K562 (cell line): ENCODE results near the gene FBRS. TPM values are rescaled to one million over a fixed set of nuclear protein-coding genes. Genes with fewer than 3 reads are reported as not detected.

Experiments used
- ARNT ChIP-seq, 2 experiments: fragments of 450-650 bp; IDR thresholded peaks; 2 replicates each; pipeline ENCODE4 v1.6.1; 2016; ENCODE audit warnings: mild to moderate bottlenecking in 1 of 2
- C11orf30 ChIP-seq: fragments of 450-650 bp; IDR thresholded peaks from 2 replicates; pipeline ENCODE4 v1.6.1; 2016; ENCODE audit warnings: low read depth, mild to moderate bottlenecking
- CBX3 ChIP-seq, 2 experiments: IDR thresholded peaks; 1 replicate in 1 of 2; 2 replicates in 1 of 2; pipeline ENCODE4 v1.6.1; 2012; ENCODE audit warnings: inconsistent platforms in 2 of 2, low read length in 2 of 2, borderline replicate concordance in 1 of 2, control low read depth in 1 of 2
- CREB5 ChIP-seq: fragments of 250-450 bp; sonication (Bioruptor Pico); IDR thresholded peaks from 2 replicates; pipeline ENCODE4 v1.5.0; 2020; ENCODE audit warnings: mild to moderate bottlenecking
- FOXA1 ChIP-seq: fragments of 450-650 bp; IDR thresholded peaks from 2 replicates; pipeline ENCODE4 v1.6.1; 2016; ENCODE audit warnings: mild to moderate bottlenecking, borderline replicate concordance
- GMEB1 ChIP-seq: fragments of 250-450 bp; sonication (Bioruptor Pico); IDR thresholded peaks from 2 replicates; pipeline ENCODE4 v1.4.0; 2020; ENCODE audit warnings: mild to moderate bottlenecking
- ILF3 ChIP-seq: fragments of 450-650 bp; IDR thresholded peaks from 2 replicates; pipeline ENCODE4 v1.6.1; 2018; ENCODE audit warnings: antibody characterized with exemption, mild to moderate bottlenecking, moderate library complexity, borderline replicate concordance
- LARP7 ChIP-seq: fragments of 450-650 bp; IDR thresholded peaks from 2 replicates; pipeline ENCODE4 v1.6.1; 2016
- MLLT1 ChIP-seq, 2 experiments: fragments of 450-650 bp; IDR thresholded peaks; 2 replicates each; pipeline ENCODE4 v1.6.1; 2016
- NKRF ChIP-seq: fragments of 450-650 bp; IDR thresholded peaks from 2 replicates; pipeline ENCODE4 v1.6.1; 2016; ENCODE audit warnings: borderline replicate concordance
- NRF1 ChIP-seq, 2 experiments: fragments of 450-650 bp; IDR thresholded peaks in 1 of 2; conservative IDR thresholded peaks in 1 of 2; 2 replicates each; pipeline ENCODE4 v1.6.1; 2014; ENCODE audit warnings: mild to moderate bottlenecking in 2 of 2
- PYGO2 ChIP-seq: fragments of 450-650 bp; IDR thresholded peaks from 2 replicates; pipeline ENCODE4 v1.6.1; 2016; ENCODE audit warnings: mild to moderate bottlenecking, missing genetic modification characterization, moderate library complexity, missing compliant biosample characterization
- RBBP5 ChIP-seq: fragments of 200-600 bp; sonication (generic); IDR thresholded peaks from 2 replicates; pipeline ENCODE4 v1.6.1; 2012; ENCODE audit warnings: borderline replicate concordance, mild to moderate bottlenecking, low read length, control low read depth, inconsistent platforms; ENCODE audit not compliant: insufficient read depth, poor library complexity, severe bottlenecking
- RFX7 ChIP-seq: fragments of 250-450 bp; sonication (Bioruptor Pico); IDR thresholded peaks from 2 replicates; pipeline ENCODE4 v1.5.1; 2021; ENCODE audit warnings: mild to moderate bottlenecking
- SUPT5H ChIP-seq: fragments of 450-650 bp; IDR thresholded peaks from 2 replicates; pipeline ENCODE4 v1.6.1; 2016
- YY1 ChIP-seq, 3 experiments: IDR thresholded peaks; 2 replicates each; pipeline ENCODE4 v1.6.1; 2011; ENCODE audit warnings: low read length in 2 of 3, mild to moderate bottlenecking in 2 of 3, moderate library complexity in 2 of 3, borderline replicate concordance in 1 of 3, control low read depth in 1 of 3, low read depth in 1 of 3; ENCODE audit not compliant: insufficient read depth in 3 of 3, insufficient replicate concordance in 2 of 3, control insufficient read depth in 1 of 3, insufficient read length in 1 of 3; ENCODE audit errors: extremely low read depth in 1 of 3
- ZFP30 ChIP-seq: fragments of 250-450 bp; sonication (Bioruptor Pico); IDR thresholded peaks from 2 replicates; pipeline ENCODE4 v1.8.0; 2022; ENCODE audit warnings: moderate library complexity, mild to moderate bottlenecking, inconsistent platforms, borderline replicate concordance
- ZNF282 ChIP-seq: sonication (generic); formaldehyde crosslinking; IDR thresholded peaks from 2 replicates; pipeline ENCODE4 v1.8.1; 2023; ENCODE audit warnings: missing genetic modification reagents
- ZNF507 ChIP-seq: conservative IDR thresholded peaks from 2 replicates; pipeline ENCODE4 v1.6.1; 2017; ENCODE audit warnings: missing genetic modification characterization, missing compliant biosample characterization
- polyA plus RNA-seq, 8 experiments: library from polyadenylated mRNA; depleted of rRNA in 4 of 8; stranded (reverse) in 5 of 8; unstranded in 3 of 8; fragments of >200 nt; fragmentation: Nextera tagmentation in 2 of 8; fragmentation: Illumina TruSeq in 1 of 8; extraction: Ambion mirVana in 2 of 8; extraction: Trizol in 1 of 8; gene quantifications; 2 replicates each; pipeline versions ENCODE4 v1.2.1 to v1.2.3, GENCODE V29; 2011 to 2014; ENCODE audit warnings: inconsistent platforms in 1 of 8, missing spikeins in 1 of 8
- total RNA-seq, 7 experiments: library from RNA; depleted of rRNA in 6 of 7; stranded (reverse); fragments of >200 nt in 6 of 7; fragmentation: Illumina TruSeq in 2 of 7; extraction: Trizol in 2 of 7; gene quantifications; 2 replicates each; pipeline versions ENCODE4 v1.2.1 to v1.2.3, GENCODE V29; 2011 to 2021; ENCODE audit warnings: low replicate concordance in 1 of 7

FBRS gene
- total and polyA plus RNA-seq, 9 of the 15 experiments (the other 6 are each of a cell fraction or from before 2014, with no cell fraction given) = 0.32 to 59.5 (median 13.1) TPM

- TF ChIP-seq GMEB1 (CRISPR knock-in tag) (peak; percentile 64; the same call in 1 of the 2 replicates), NKRF (peak; percentile 47; the same call in 1 of the 2 replicates), RBBP5 (peak; percentile 77), SUPT5H (peak; percentile 69), NRF1 (conservative IDR thresholded peaks at IDR 0.05 in 1 of 2, IDR thresholded peaks at IDR 0.05 in 1 of 2) (peak; percentile 76 to 78), ZNF507 (tag) (no peak), YY1 (IDR thresholded peaks at IDR 0.05; ENCODE audit: borderline replicate concordance in 1 of 3, control insufficient read depth in 1 of 3, extremely low read depth in 1 of 3, insufficient read depth in 3 of 3, insufficient read length in 1 of 3, insufficient replicate concordance in 2 of 3, low read depth in 1 of 3, low read length in 2 of 3) (peak; percentile 98 to 100 (median 99)), RFX7 (CRISPR knock-in tag) (no peak), C11orf30 (peak; percentile 62; the same call in 1 of the 2 replicates), LARP7 (no peak), FOXA1 (no peak), CBX3 (IDR thresholded peaks at IDR 0.05; ENCODE audit: borderline replicate concordance in 1 of 2, low read length in 2 of 2) (no peak), ZFP30 (CRISPR knock-in tag) (no peak), ILF3 (no peak), ZNF282 (no peak), CREB5 (CRISPR knock-in tag) (no peak), ARNT (IDR thresholded peaks at IDR 0.05) (0 out of 4 replicates have a peak, but pooled peaks of 1 of the 2 experiments have one; percentile 42), MLLT1 (IDR thresholded peaks at IDR 0.05) (peak in 1 of 2 experiments; percentile 99; a peak in 2 of 4 replicates), PYGO2 (0 out of 2 replicates have a peak, but pooled peaks have one; percentile 22)
Measured at GRCh38 chr16:30609926-30610839, 48.0 kb upstream of the FBRS start, which contains the start of gene ZNF689 (continued).
